GM19023 (cell line): ENCODE results near the gene MAN2B2.
"Not testable (repeated sequence)": the region's sequence is repeated elsewhere in the genome, so short reads cannot be mapped to it uniquely, and the experiment has no call there.

Experiments
- ATAC-seq: cut with Tn5 transposase; IDR thresholded peaks from one replicate; pipeline ENCODE4 v1.9.1; 2021; ENCODE audit warnings: mild to moderate bottlenecking, moderate library complexity; ENCODE audit not compliant: unreplicated experiment

Gene MAN2B2

DNA sequence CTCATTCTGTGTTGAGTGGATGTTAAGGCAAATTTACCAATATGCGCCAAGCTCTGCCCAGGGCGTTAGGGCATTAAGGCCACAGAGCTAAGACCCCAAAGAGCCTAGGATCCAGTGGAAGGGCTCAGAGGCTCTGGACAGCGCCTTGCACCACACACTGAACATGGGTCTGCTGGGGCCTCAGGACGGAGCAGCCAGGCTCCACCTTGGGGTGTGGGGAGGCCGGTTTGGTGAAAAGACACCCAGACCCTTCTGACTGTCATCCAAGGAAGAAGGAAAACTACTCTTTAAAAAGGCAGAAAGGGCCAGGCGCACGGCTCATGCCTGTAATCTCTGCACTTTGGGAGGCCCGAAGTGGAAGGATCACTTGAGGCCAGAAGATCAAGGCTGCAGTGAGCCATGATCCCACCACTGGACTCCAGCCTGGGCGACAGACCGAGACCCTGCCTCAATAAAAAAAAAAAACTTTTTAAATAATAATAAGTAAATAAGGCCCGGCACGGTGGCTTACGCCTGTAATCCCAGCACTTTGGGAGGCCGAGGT lies 64.2 kb downstream of the MAN2B2 start:
- ATAC-seq, result no peak

DNA sequence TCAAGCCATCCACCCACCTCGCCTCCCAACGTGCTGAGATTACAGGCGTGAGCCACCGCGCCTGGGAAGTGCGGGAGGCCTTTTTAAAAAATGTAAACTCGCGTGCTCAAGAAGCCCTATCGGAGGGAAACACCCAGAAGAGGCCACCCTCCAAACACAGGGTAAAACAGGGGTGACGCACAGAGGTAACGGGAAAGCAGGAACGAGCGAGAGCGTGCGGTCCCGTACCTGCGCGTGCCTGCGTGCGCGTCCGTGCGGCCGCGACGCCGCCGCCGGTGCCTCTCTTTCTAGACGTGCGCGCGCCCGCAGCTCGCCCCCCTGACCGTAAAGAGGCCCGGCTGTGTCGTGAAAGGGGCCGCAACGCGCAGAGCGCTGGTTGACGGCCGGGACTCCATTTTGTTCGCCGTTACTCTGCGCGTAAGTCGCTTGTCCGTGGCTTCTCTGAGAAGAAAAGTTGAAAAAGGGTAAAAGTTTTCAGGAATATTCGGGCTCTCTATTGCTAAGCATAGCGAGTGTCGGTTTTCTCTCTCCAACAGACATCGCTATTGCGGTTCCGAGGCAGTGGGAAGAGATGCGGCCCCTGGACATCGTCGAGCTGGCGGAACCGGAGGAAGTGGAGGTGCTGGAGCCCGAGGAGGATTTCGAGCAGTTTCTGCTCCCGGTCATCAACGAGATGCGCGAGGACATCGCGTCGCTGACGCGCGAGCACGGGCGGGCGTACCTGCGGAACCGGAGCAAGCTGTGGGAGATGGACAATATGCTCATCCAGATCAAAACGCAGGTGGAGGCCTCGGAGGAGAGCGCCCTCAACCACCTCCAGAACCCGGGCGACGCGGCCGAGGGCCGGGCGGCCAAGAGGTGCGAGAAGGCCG lies 65.5 kb downstream of the MAN2B2 start, which contains the start of gene MRFAP1:
MRFAP1 (plus strand) TSS at position 394 of the 872 bp plus-strand sequence; CDS start at position 572, 178 bp downstream.
- peak; percentile 77 for ATAC-seq

DNA sequence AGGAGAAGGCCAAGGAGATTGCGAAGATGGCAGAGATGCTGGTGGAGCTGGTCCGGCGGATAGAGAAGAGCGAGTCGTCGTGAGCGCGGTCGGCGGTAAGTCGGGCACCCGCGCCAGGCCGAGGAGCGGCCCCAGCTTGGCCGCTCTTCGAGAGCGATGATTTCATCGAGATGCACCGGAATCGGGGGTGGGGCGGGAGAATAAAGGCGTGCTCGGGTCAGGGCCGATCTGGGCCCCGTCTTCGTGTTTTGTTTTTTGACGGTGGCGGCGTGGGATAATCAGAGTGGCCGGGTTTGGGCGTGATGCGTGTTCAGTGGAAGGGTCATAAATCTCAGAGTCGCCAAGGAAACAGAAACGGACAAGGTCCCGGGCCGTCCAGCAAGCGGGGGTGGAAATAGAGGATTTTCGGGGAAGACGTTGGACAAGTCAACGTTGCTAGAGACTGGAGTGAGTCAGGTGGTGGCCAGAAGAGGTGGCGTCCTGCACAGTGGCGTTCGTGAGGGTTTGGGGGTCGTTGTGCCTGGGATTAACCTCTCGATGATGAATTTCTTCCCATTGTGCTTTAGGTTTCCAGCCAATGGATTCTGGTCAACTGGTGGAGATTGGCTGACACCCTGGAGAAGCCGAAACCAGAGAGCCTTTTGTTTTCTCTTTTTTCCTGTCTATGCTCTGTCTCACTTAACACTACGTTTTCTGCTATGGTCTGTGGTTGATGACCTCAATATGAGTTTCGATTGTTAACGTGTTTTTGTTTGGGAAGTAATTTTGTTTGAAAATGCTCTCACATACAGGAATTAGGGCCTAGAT lies 66.4 kb downstream of the MAN2B2 start:
- ATAC-seq, result peak; percentile 31

DNA sequence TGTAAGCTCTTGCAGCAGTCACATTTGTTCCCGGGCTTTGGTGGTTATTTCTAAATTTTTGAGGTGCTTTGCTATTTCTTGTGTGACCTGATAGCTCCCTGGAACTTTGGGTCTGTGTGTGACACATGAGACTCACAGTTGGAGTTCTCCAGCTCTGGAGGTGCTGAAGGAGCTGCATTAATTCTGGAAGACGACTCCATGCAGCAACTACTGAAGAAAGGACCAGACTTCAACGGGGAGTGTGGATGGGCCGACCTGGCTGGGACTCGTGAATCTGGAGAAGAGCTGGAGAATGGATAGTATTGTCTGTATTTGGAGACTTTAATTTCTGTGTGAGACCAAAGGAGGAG lies 67.0 kb downstream of the MAN2B2 start:
- ATAC-seq, result no peak

DNA sequence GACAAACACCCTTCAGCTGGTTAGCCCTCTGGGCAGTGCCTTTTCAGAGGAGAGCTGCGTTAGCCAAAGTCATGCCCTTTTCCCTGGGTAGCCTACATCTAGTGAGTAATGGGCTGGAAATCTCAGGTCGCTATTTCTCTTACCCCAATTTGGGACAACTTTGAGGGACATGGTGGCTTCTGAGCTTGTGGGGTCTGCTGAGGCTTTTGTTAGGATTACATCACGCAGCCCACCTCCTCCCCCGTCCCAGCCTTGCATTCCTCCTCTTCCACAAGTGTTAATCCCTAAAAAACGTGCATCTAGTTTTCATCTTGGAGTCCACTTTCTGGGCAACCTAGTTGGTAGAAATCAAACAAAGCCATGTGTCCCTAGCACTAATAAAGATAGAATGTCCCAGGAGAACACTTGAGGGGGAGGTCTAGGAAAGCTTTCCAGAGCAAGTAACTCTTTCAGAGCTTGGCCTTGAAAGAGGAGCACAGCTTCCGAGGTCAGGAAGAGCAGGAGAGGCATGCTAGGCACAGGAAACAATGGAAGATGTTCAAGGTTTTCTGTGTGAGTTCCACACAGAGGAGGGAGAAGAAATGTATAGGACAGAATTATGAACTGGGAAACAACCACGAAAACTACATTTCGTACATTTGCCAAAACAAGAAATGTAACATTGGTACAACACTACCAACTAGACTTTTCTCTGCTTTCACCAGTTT lies 68.3 kb downstream of the MAN2B2 start:
- ATAC-seq, result no peak

DNA sequence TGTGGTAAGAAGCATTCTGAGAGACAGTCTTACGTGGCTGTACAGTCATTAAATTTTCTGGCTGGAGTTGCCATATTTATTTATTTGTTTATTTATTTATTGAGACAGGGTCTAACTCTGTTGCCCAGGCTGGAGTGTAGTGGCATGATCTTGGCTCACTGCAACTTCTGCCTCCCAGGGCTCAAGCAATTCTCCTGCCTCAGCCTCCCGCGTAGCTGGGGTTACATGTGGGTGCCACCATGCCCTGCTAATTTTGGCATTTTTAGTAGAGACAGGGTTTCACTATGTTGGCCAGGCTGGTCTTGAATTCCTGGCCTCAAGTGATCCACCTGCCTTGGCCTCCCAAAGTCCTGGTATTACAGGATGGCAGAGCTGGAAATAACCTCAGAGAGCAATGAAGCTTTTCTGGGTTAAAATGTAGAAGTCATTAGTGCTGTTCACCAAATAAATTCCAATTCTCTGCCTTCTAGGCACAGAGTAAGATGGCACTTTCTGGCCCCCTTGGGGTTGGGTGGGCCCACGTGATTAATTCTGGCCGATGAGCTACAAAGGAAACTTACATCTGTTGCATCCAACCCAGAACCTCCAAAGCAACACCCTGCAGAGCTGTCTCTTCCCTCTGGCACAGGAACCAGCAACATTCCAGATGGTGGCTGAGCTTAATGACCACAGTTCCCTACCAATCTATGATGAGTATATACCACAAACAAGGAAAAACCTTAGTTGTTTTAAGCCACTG lies 70.0 kb downstream of the MAN2B2 start:
- ATAC-seq, result no peak

DNA sequence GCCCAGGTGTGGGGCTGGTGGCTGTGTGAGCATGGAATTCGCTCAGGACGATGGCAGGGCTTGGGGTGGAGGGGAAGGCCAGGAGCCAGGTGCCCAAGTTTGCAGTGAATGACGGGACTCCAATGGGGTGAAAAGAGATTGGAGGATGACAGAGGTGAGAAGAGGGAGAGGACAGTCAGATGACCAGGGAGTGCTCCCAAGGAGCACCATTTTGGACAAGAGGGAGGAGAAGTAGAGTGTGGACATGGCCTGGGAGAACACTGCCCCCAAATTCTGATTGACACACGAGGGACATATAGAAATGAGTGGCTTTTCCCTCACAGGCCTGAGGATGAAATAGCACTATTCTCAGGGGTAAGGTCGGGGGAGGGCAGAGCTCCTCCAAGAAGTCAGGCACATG lies 72.2 kb downstream of the MAN2B2 start:
- ATAC-seq, result no peak

DNA sequence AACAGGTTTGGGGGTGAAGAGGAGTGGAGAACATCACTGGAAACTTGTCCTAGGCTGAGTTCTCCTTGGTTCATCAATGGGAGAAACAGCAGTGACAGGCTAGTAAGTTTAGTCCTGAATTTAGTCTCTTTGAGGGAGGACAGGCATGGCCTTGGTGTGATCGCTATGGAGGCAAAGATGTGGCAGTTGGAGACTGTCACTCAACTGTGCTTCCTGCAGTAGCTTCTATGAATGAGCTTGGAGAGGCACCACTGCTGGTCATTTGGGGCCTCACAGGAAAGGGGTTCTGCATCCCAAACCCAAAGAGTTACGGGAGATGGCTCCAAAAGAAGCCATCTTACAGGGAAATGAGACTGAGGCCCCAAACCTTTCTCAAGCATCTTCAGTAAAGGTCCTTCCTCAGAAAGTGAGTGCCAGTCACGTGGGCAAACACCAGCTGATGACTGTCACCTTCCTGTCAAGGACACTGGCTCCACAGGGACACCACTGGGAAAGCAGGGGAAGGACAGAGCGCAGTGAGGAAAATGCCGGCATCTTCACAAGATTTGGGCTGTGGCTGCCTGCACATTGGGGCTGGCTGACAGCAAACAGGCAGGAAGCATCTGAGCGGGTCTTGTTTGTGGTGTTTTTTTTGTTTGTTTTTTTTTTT lies 72.7 kb downstream of the MAN2B2 start:
- ATAC-seq, result no peak

DNA sequence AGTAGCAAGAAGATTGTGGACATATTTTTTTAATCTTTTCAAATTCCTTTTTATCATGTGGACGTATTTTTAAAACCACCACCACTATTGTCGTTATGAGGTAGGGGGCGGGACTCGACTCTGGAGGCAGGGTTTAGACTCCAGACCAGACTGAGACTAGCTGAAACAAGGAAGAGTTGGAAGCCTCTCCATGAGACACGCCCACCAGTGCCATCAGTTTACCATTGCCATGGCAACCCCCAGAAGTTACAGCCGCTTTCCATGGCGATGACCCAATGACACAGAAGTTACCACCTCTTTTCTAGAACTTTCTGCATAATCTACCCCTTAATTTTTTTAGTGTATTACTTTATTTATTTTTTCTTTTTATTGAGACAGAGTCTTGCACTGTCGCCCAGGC lies 74.2 kb downstream of the MAN2B2 start:
- no peak for ATAC-seq

DNA sequence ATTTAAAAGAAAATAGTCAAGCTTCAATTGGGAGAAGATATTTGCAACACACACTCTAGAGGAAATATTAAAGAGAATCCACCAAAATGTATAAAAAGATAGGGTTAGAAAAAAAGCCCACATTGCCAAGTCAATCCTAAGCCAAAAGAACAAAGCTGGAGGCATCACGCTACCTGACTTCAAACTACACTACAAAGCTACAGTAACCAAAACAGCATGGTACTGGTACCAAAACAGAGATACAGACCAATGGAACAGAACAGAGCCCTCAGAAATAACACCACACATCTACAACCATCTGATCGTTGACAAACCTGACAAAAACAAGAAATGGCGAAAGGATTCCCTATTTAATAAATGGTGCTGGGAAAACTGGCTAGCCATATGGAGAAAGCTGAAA lies 79.2 kb downstream of the MAN2B2 start:
- not testable (repeated sequence) for ATAC-seq

DNA sequence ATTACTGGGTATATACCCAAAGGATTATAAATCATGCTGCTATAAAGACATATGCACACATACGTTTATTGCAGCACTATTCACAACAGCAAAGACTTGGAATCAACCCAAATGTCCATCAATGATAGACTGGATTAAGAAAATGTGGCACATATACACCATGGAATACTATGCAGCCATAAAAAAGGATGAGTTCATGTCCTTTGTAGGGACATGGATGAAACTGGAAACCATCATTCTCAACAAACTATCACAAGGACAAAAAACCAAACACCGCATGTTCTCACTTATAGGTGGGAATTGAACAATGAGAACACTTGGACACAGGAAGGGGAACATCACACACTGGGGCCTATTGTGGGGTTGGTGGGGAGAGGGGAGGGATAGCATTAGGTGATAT lies 80.3 kb downstream of the MAN2B2 start:
- ATAC-seq, result not testable (repeated sequence)

DNA sequence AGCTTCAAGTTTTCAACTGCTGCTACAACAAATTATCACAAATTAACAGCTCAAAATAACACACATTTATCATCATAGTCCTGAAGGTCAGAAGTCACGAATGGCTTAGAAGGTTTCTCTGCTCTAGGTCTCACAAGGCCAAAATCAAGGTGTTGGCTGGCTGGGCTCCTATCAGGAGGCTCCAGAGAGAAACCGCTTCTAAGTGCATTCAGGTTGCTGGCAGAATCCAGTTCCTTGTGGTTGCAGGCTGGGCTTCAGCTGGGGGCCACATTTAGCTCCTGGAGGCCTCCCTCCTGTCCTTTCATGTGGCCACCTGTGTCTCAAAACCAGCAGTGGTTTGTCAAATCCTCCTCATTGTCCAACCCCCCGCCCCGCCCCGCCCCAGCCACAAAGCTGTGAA lies 80.9 kb downstream of the MAN2B2 start:
- ATAC-seq, result no peak

DNA sequence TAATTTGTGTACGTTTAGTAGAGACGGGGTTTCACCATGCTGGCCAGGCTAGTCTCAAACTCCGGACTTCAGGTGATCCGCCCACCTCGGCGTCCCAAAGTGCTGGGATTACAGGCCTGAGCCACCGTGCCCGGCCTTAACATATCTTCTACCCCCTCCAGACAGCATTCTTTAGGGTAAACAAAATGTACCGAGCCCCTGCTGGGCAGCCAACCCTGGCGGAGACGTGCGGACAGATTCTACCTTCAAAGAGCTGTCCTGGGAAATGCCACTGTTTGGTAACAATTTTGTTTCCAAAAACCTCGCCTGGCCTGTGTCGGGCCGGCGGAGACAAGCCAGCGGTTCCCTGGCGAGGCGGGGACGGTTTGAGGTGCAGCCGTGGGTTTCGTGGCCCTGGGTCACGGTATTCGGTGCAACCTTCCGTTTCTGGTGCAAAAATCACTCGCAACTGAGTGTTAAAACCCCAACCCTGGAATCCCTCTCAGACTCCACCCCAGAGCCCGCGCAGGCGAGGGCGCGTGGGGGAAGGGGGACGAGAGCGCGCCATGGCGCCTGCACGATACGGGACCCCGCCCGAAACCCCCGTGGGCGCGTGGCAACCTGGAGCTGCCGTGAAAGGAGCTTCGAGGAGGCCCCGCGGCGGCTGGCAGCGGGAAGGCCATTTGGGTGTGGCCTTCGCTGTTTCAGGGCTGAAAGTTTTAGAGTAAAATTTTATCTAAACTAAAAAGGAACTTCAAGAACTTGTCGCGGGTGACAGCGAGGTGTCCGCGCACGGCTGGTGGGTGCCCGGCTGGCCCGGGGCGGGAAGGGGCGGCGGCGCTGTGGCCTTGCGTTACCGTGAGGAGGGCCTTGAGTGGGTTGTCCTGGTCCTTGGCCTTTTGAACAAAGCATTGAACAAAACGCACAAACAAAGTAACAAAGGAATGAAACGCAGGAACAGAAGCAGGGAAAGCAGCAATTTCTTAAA lies 82.5 kb downstream of the MAN2B2 start:
- no peak for ATAC-seq

DNA sequence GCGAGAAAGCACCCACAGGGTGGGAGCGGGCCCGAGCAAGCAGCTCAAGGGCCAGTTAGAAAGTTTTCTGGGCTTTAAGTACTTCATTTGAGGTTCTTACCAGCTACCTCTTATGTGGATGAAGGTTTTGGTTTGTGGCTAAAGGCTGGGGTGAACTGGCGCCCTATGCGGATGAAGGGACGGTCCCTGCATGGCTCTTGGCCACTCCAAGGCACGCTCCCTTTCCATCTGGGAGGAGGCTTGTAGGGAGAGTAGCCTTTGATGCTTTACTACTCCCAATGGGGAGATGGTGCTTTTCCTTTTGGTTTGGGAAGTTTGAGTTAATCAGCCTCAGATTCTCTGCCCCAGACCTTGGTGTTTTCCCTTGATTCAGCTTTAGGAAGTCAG lies 83.2 kb downstream of the MAN2B2 start:
- no peak for ATAC-seq

DNA sequence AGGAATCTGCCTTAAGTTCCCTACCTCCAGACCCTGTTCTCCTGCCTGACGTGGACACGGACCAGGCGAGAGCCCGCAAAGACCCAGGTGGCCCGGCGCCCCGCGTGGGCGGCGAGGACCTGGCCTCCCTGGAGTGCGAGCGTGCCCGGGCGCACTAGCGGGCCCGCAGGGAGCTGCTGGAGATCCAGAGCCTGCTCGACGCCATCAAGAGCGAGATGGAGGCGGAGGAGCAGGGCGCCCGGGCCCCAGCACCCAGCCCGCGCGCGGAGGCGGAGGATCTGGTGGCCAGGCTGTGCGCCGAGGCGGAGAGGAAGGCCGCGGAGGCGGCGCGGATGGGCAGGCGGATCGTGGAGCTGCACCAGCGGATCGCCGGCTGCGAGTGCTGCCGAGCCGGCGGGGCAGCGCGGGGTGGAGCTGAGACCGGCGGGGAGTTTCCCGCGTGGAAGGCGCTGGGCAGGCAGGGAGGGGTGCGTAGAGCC lies 83.6 kb downstream of the MAN2B2 start:
- peak; percentile 71 for ATAC-seq

DNA sequence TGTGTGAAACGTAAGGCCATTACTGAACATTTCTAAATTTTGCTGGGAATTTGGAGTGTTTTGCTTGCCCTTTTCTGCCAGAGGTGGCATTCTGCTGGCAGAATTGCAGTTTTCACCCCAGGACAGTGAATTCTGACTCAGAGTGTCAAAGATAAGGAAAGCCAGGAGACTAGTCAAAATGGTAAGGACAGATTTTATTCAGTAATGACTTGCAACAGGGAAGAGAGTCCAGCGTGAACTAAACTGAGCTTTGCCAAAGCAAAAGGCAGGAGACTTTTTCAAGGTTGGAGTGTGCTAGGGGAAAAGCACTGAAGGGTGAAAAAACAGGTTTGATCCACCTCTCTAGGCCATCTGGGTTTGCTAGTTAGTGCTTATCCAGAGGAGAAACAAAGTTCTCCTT lies 84.9 kb downstream of the MAN2B2 start:
- no peak for ATAC-seq

DNA sequence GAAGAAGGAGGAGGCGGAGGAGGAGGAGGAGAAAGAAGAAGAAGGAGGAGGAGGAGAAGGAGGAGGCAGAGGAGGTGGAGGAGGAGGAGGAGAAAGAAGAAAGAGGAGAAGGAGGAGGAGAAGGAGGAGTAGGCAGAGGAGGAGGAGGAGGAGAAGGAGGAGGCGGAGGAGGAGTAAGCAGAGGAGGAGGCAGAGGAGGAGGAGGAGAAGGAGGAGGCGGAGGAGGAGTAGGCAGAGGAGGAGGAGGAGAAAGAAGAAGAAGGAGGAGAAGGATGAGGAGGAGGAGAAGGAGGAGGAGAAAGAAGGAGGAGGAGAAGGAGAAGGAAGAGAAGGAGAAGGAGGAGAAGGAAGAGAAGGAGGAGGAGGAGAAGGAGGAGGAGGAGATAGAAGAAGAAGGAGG lies 85.4 kb downstream of the MAN2B2 start:
- ATAC-seq, result no peak

DNA sequence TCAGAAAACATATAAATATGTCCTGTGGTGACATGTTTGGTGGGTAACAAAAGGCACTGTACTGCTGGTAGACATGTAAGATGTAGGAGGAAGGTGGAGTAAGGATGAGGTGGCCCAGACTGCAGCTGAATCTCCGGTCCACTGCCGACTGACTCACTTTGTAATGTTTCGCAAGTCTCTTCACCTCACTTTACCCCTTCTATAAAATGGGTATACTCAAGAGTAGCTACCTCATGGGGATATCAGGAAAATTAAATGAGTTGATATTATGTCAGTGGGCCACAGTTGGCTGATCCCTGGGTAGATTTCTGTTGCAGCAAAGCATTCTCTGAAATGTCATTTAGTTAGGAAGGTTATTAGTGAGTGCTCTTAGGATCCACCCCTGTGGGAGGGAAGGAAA lies 87.6 kb downstream of the MAN2B2 start:
- ATAC-seq, result no peak
